ENCODE measurements around the gene SMS. TPM values are rescaled to one million over a fixed set of nuclear protein-coding genes. Genes with fewer than 3 reads are reported as not detected.

Gene SMS
- total RNA-seq, 1 experiment from 2014 or later, result 216 TPM

GRCh38 chrX:22033818-22034217 is 93.3 kb downstream of the SMS start:
- DNase-seq (ENCODE audit: extremely low read depth, low read depth), result no peak

- no peak for DNase-seq (ENCODE audit: extremely low read depth, low read depth)
These were observed 94.7 kb downstream of the SMS start for GRCh38 chrX:22035236-22035635.

GRCh38 chrX:22037225-22037624 is 96.7 kb downstream of the SMS start:
- no peak for DNase-seq (ENCODE audit: extremely low read depth, low read depth)

GRCh38 chrX:22037911-22038537 is 97.5 kb downstream of the SMS start:
- no peak for DNase-seq (ENCODE audit: extremely low read depth, low read depth)

- no peak for DNase-seq (ENCODE audit: extremely low read depth, low read depth)
These were observed 99.0 kb downstream of the SMS start for GRCh38 chrX:22039541-22039940.

- DNase-seq (ENCODE audit: extremely low read depth, low read depth), result no peak
These were observed 99.7 kb downstream of the SMS start for GRCh38 chrX:22040184-22040583.

GRCh38 chrX:22041907-22042530 is 101.5 kb downstream of the SMS start:
- no peak for DNase-seq (ENCODE audit: extremely low read depth, low read depth)

- DNase-seq (ENCODE audit: extremely low read depth, low read depth), result no peak
These were observed 103.4 kb downstream of the SMS start for GRCh38 chrX:22043872-22044271.

Other genes with a start within 250 kb of the SMS start
- 0.52 TPM in 1 of 2 replicates, not detected in the other for gene SMPX, start 182.6 kb upstream of the SMS start, total RNA-seq (2014; rRNA removed; shearing (Covaris generic))
- 17.7 and 23.0 TPM in 2 replicates for gene MBTPS2, start 101.1 kb upstream of the SMS start, total RNA-seq (2014; rRNA removed; shearing (Covaris generic))
- gene YY2, start 84.7 kb upstream of the SMS start, total RNA-seq (2014; rRNA removed; shearing (Covaris generic)), result 2.3 and 3.5 TPM in 2 replicates
- gene PHEX, start 91.6 kb downstream of the SMS start, total RNA-seq (2014; rRNA removed; shearing (Covaris generic)), result 0.64 and 0.84 TPM in 2 replicates

Measured in NCI-H460 (cell line).